ENCODE measurements around the gene CEBPB.

CEBPB gene

DNA sequence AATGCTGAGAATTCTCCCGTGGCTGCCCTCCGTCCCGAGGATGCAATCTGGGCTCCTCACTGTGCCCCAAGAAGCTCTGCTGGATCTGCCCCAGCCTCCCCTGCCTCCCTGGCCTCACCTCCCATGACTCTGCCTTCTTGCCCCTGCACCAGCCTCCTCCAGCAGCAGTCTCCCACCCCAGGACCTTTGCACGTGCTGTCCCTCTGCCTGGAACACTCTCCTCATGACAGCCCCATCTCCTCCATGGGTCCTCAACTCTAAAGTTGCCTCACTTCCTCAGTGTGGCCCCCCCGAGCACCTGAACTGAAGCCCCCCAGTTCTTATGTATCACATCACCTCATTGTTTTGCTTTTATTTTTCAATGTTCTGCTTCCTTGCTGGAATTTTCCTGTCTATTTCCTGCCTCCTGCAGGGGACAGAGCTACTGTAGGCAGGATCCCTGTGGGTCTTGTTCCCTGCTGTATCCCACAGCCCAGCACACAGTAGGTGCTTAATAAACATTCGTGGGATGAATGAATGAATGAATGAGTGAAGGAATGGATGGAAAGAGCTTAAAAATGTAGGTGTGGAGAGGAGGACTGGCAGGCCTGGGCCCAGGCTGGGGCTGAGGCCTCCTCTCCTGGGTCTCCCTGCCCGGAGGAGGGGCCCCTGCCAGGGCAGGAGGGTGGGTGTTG is 42.2 kb downstream of the CEBPB start:
- no peaks in the 10 kb centered on the region for H3K9me3 ChIP-seq (ENCODE audit: control insufficient read depth, low read length)
- no peaks in the 10 kb centered on the region for H3K27me3 ChIP-seq (ENCODE audit: control insufficient read depth, insufficient read depth, low read length)
- H3K36me3 ChIP-seq (ENCODE audit: control insufficient read depth, insufficient read depth, low read length), result no peaks in the 10 kb centered on the region
- H3K4me2 ChIP-seq (ENCODE audit: low read length), result no peak overlapping the region
- H2AFZ ChIP-seq, result no peak overlapping the region
- no peaks in the 10 kb centered on the region for H3K4me1 ChIP-seq
- H3K27ac ChIP-seq, result no peak overlapping the region
- TF ChIP-seq, protein P1, sequence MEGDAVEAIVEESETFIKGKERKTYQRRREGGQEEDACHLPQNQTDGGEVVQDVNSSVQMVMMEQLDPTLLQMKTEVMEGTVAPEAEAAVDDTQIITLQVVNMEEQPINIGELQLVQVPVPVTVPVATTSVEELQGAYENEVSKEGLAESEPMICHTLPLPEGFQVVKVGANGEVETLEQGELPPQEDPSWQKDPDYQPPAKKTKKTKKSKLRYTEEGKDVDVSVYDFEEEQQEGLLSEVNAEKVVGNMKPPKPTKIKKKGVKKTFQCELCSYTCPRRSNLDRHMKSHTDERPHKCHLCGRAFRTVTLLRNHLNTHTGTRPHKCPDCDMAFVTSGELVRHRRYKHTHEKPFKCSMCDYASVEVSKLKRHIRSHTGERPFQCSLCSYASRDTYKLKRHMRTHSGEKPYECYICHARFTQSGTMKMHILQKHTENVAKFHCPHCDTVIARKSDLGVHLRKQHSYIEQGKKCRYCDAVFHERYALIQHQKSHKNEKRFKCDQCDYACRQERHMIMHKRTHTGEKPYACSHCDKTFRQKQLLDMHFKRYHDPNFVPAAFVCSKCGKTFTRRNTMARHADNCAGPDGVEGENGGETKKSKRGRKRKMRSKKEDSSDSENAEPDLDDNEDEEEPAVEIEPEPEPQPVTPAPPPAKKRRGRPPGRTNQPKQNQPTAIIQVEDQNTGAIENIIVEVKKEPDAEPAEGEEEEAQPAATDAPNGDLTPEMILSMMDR (IDR thresholded peaks at IDR 0.05), result no peak
- H3K79me2 ChIP-seq, result no peaks in the 10 kb centered on the region
- H3K4me3 ChIP-seq (ENCODE audit: low read depth, low read length), result no peak overlapping the region
- H3K9ac ChIP-seq, result no peak overlapping the region

DNA sequence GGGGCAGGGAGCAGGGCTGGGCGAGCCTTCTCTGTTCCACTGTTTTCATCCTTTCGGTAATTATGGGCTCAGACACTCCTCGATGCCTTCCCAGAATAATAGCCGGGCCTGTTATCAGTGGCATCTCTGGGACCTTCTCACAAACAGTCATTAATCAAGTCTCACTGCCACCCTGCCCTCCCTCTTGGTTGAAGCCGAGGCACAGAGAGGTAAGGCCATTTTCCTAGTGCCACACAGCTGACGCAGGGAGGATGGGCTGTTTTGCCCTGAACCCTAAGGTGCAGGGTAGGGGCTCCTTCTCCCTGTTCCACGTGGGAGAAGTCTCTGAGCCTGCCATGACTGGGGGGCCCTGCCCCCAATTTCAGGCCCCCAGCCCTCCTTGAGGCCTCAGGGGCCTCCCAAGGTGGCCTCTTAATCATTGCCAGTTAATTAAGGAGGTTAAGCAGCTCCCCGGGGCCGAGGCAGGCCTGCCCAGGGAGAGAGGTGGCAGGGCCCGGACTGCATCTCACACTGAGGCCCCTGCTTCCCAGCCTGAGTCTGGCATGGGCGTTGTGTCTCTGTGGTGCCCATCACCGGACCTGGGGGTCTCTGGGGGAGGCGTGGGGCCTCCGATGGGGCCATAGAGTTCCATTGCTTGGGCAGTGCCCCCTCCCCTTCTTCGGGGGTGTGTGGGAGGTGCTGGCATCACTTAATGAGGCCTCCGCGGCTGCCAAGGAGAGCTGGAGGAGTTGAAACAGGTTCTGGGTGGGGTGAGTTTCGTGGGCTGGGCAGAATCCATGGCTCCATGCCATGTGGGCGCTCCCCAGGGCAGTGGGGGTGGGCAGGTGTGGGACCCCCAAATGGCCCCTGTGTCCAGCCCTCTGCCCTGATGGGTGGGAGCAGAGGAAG is 42.9 kb downstream of the CEBPB start:
- Histone ChIP-seq H3K4me2 (ENCODE audit: low read length) (no peak overlapping the region), H3K36me3 (ENCODE audit: control insufficient read depth, insufficient read depth, low read length) (no peaks in the 10 kb centered on the region), H3K4me1 (no peaks in the 10 kb centered on the region), H3K4me3 (ENCODE audit: low read depth, low read length) (no peak overlapping the region), H3K27ac (no peak overlapping the region), H3K9me3 (ENCODE audit: control insufficient read depth, low read length) (no peaks in the 10 kb centered on the region), H3K27me3 (ENCODE audit: control insufficient read depth, insufficient read depth, low read length) (no peaks in the 10 kb centered on the region), H3K9ac (no peak overlapping the region), H2AFZ (no peak overlapping the region), H3K79me2 (no peaks in the 10 kb centered on the region)
- TF ChIP-seq, protein P1 (IDR thresholded peaks at IDR 0.05), result no peak

- Histone ChIP-seq H3K9ac (no peak overlapping the region), H3K79me2 (no peaks in the 10 kb centered on the region), H3K27ac (no peak overlapping the region), H3K9me3 (ENCODE audit: control insufficient read depth, low read length) (no peaks in the 10 kb centered on the region), H3K36me3 (ENCODE audit: control insufficient read depth, insufficient read depth, low read length) (no peaks in the 10 kb centered on the region), H3K27me3 (ENCODE audit: control insufficient read depth, insufficient read depth, low read length) (no peaks in the 10 kb centered on the region), H2AFZ (no peak overlapping the region), H3K4me3 (ENCODE audit: low read depth, low read length) (no peak overlapping the region), H3K4me1 (no peaks in the 10 kb centered on the region), H3K4me2 (ENCODE audit: low read length) (no peak overlapping the region)
- TF ChIP-seq, protein P1 (IDR thresholded peaks at IDR 0.05), result no peak
Measured at GRCh38 chr20:50234288-50234687, 43.7 kb downstream of the CEBPB start.

DNA sequence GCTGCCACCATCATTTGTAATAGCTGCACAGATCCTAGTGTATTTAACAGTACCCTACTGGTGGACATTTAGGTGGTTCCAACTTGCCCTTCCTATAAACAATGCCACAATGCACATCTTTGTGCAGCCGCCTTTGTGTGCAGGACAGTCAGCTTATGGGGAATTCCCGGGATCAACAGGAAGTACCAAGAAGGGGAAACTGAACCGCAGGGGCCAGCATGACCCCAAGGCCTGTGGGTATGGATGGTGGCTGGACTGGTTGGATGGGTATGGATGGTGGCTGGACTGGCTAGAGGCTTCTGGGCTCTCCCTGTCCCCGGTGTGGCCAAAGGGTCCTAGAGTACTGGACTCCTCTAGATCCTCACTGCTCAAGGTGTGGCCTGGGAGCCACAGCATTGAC is 46.7 kb downstream of the CEBPB start:
- no peak overlapping the region for H3K4me2 ChIP-seq (ENCODE audit: low read length)

More for the DNA sequence above, 46.7 kb downstream of the CEBPB start:
- Histone ChIP-seq H3K9me3 (ENCODE audit: control insufficient read depth, low read length) (no peaks in the 10 kb centered on the region), H3K9ac (no peak overlapping the region), H2AFZ (no peak overlapping the region), H3K36me3 (ENCODE audit: control insufficient read depth, insufficient read depth, low read length) (no peaks in the 10 kb centered on the region), H3K27me3 (ENCODE audit: control insufficient read depth, insufficient read depth, low read length) (no peaks in the 10 kb centered on the region), H3K79me2 (no peaks in the 10 kb centered on the region), H3K27ac (no peak overlapping the region), H3K4me1 (no peaks in the 10 kb centered on the region), H3K4me3 (ENCODE audit: low read depth, low read length) (no peak overlapping the region)
- TF ChIP-seq, protein P1 (IDR thresholded peaks at IDR 0.05), result no peak

All from parathyroid adenoma (tissue), 2 donors.